A549 (cell line): ENCODE measurements around the gene HOXA13.

Experiments used
- CBX8 ChIP-seq: fragments of 200-600 bp; sonication (generic); IDR thresholded peaks from 2 replicates; pipeline ENCODE4 v1.6.1; 2016
- CEBPB ChIP-seq, 2 experiments: fragments of >200 bp in 1 of 2; sonication (Bioruptor Twin) in 1 of 2; formaldehyde crosslinking in 1 of 2; IDR thresholded peaks; 2 replicates each; pipeline ENCODE4 v1.6.1; 2012 to 2016
- CTCF ChIP-seq: fragments of >200 bp; sonication (Bioruptor Twin); formaldehyde crosslinking; IDR thresholded peaks from 3 replicates; pipeline ENCODE4 v1.5.1; 2016
- ELK1 ChIP-seq: fragments of 150-350 bp; IDR thresholded peaks from 2 replicates; pipeline ENCODE4 v1.6.1; 2014; ENCODE audit warnings: low read depth, mild to moderate bottlenecking, low read length
- ESRRA ChIP-seq: fragments of 150-350 bp; IDR thresholded peaks from 2 replicates; pipeline ENCODE4 v1.6.1; 2014; ENCODE audit warnings: mild to moderate bottlenecking, low read length, borderline replicate concordance
- HEYL ChIP-seq: fragments of 250-450 bp; sonication (Bioruptor Pico); IDR thresholded peaks from 2 replicates; pipeline ENCODE4 v1.8.0; 2021; ENCODE audit warnings: mild to moderate bottlenecking, moderate library complexity
- JUN ChIP-seq, 2 experiments: fragments of >200 bp; sonication (Bioruptor Twin); formaldehyde crosslinking; IDR thresholded peaks; 2 replicates in 1 of 2; 3 replicates in 1 of 2; pipeline ENCODE4 v1.6.1; 2016 to 2017
- KDM1A ChIP-seq: fragments of 200-600 bp; sonication (generic); IDR thresholded peaks from 2 replicates; pipeline ENCODE4 v1.6.1; 2016; ENCODE audit warnings: low read depth, mild to moderate bottlenecking
- NPAS2 ChIP-seq: fragments of 250-450 bp; sonication (Bioruptor Pico); IDR thresholded peaks from 2 replicates; pipeline ENCODE4 v1.8.0; 2022; ENCODE audit warnings: mild to moderate bottlenecking, moderate library complexity, borderline replicate concordance
- PHF8 ChIP-seq: fragments of 200-600 bp; sonication (generic); IDR thresholded peaks from 2 replicates; pipeline ENCODE4 v1.6.1; 2016; ENCODE audit warnings: low read depth, mild to moderate bottlenecking, antibody characterized with exemption, moderate library complexity, borderline replicate concordance
- RFX5 ChIP-seq: fragments of 450-650 bp; IDR thresholded peaks from 2 replicates; pipeline ENCODE4 v1.7.1; 2014; ENCODE audit warnings: antibody characterized with exemption, mild to moderate bottlenecking, moderate library complexity
- RNF2 ChIP-seq: fragments of 200-600 bp; sonication (generic); IDR thresholded peaks from 2 replicates; pipeline ENCODE4 v1.6.1; 2016; ENCODE audit warnings: low read depth, mild to moderate bottlenecking, antibody characterized with exemption, moderate library complexity, borderline replicate concordance
- ZSCAN20 ChIP-seq: fragments of 250-450 bp; sonication (Bioruptor Pico); IDR thresholded peaks from 2 replicates; pipeline ENCODE4 v1.8.0; 2022; ENCODE audit warnings: mild to moderate bottlenecking, moderate library complexity

GRCh38 chr7:27220440-27220955, 20.6 kb upstream of the HOXA13 start:
- TF ChIP-seq CTCF (no peak), ZSCAN20 (CRISPR knock-in tag) (no peak), JUN (IDR thresholded peaks at IDR 0.05) (no peak), PHF8 (no peak), RNF2 (no peak), RFX5 (no peak), CBX8 (no peak), ESRRA (no peak), HEYL (CRISPR knock-in tag) (no peak), NPAS2 (CRISPR knock-in tag) (no peak), CEBPB (IDR thresholded peaks at IDR 0.05) (no peak), ELK1 (no peak), KDM1A (no peak)
